Measurements from ENCODE around the gene LHPP. TPM values are rescaled to one million over a fixed set of nuclear protein-coding genes. Genes with fewer than 3 reads are reported as not detected.
A peak's percentile ranks its signal among the peaks of the same experiment; 100 is the strongest.

LHPP gene
- total and polyA plus RNA-seq, 8 donors = 12.2 to 26.8 (median 15.0) TPM

GRCh38 chr10:124646483-124647352, 185.1 kb downstream of the LHPP start:
- Histone ChIP-seq H3K4me3 (no peak overlapping the region), H3K27ac (peak overlapping the region; percentile 82 to 98), H3K9me3 (no peaks in the 10 kb centered on the region), H3K27me3 (no peaks in the 10 kb centered on the region), H3K36me3 (no peaks in the 10 kb centered on the region), H3K4me1 (peaks cover 42 to 100% of the 10 kb centered on the region in 2 donors)
- ATAC-seq (peak; percentile 43), DNase-seq (peak in 2 of 4 donors; percentile 86 to 87)
- TF ChIP-seq CTCF (IDR thresholded peaks at IDR 0.05) = no peak
- intact Hi-C loops (cut with DNase I) = no loop called here

- no peak overlapping the region for H3K4me3 ChIP-seq
- H3K27me3 ChIP-seq = no peaks in the 10 kb centered on the region
- DNase-seq = peak in 2 of 4 donors; percentile 90 to 92
- intact Hi-C loops (cut with DNase I) = no loop called here
- peak in 1 of 2 donors; percentile 59 for TF ChIP-seq CTCF (IDR thresholded peaks at IDR 0.05)
- H3K27ac ChIP-seq = peak overlapping the region; percentile 82 to 98
- H3K9me3 ChIP-seq = no peaks in the 10 kb centered on the region
- H3K4me1 ChIP-seq = peaks cover 42 to 100% of the 10 kb centered on the region in 2 donors
- no peaks in the 10 kb centered on the region for H3K36me3 ChIP-seq
- peak; percentile 79 for ATAC-seq
These were observed 186.0 kb downstream of the LHPP start for GRCh38 chr10:124647421-124648130.

- no peaks in the 10 kb centered on the region for H3K36me3 ChIP-seq
- ATAC-seq (no peak), DNase-seq (peak in 1 of 4 donors; percentile 75)
- no peak for TF ChIP-seq CTCF (IDR thresholded peaks at IDR 0.05)
- H3K4me3 ChIP-seq = no peak overlapping the region
- H3K27me3 ChIP-seq = no peaks in the 10 kb centered on the region
- peak overlapping the region; percentile 82 to 98 for H3K27ac ChIP-seq
- H3K4me1 ChIP-seq = peaks cover 42 to 98% of the 10 kb centered on the region in 2 donors
- intact Hi-C loops (cut with DNase I) = no loop called here
- H3K9me3 ChIP-seq = no peaks in the 10 kb centered on the region
These were observed 186.5 kb downstream of the LHPP start for GRCh38 chr10:124648131-124648475.

- H3K27ac ChIP-seq = peak overlapping the region; percentile 82 to 98
- peaks cover 42 to 98% of the 10 kb centered on the region in 2 donors for H3K4me1 ChIP-seq
- H3K36me3 ChIP-seq = no peaks in the 10 kb centered on the region
- H3K4me3 ChIP-seq = no peak overlapping the region
- no peaks in the 10 kb centered on the region for H3K27me3 ChIP-seq
- DNase-seq (peak; percentile 54 to 92 (median 80)), ATAC-seq (peak; percentile 23)
- intact Hi-C loops (cut with DNase I) = no loop called here
- no peak for TF ChIP-seq CTCF (IDR thresholded peaks at IDR 0.05)
- H3K9me3 ChIP-seq = no peaks in the 10 kb centered on the region
These were observed 187.1 kb downstream of the LHPP start for GRCh38 chr10:124648738-124649137.

- Histone ChIP-seq H3K9me3 (no peaks in the 10 kb centered on the region), H3K4me3 (no peak overlapping the region), H3K27ac (peak overlapping the region; percentile 82 to 98), H3K27me3 (no peaks in the 10 kb centered on the region), H3K36me3 (no peaks in the 10 kb centered on the region), H3K4me1 (peaks cover 42 to 98% of the 10 kb centered on the region in 2 donors)
- TF ChIP-seq CTCF (IDR thresholded peaks at IDR 0.05) = no peak
- DNase-seq (peak in 3 of 4 donors; percentile 56 to 79 (median 58)), ATAC-seq (no peak)
- intact Hi-C loops (cut with DNase I) = no loop called here
These were observed 187.6 kb downstream of the LHPP start for GRCh38 chr10:124649214-124649613.

All from left lung (tissue), 10 donors.